Hepatocyte (in vitro differentiated cells): ENCODE measurements around the gene PGM2L1. TPM values are rescaled to one million over a fixed set of nuclear protein-coding genes. Genes with fewer than 3 reads are reported as not detected.
A peak's percentile ranks its signal among the peaks of the same experiment; 100 is the strongest.

Experiments
- DNase-seq: peaks from one replicate; pipeline ENCODE4 v3.0.0-alpha.2; 2016; ENCODE audit warnings: low spot score
- H2AFZ ChIP-seq: fragments of 200-600 bp; sonication (generic); 2 replicates; pipeline ENCODE4 v1.6.0; 2016; ENCODE audit warnings: antibody characterized with exemption, mild to moderate bottlenecking
- H3K27ac ChIP-seq: fragments of 200-600 bp; sonication (generic); 2 replicates; pipeline ENCODE4 v1.5.1; 2016; ENCODE audit warnings: mild to moderate bottlenecking
- H3K27me3 ChIP-seq: fragments of 200-600 bp; sonication (generic); 2 replicates; pipeline ENCODE4 v1.6.1; 2016
- H3K36me3 ChIP-seq: fragments of 200-600 bp; sonication (generic); replicated peaks from 2 replicates; pipeline ENCODE4 v1.5.1; 2016; ENCODE audit warnings: low read depth; ENCODE audit not compliant: insufficient read depth
- H3K4me1 ChIP-seq: fragments of 200-600 bp; sonication (generic); 2 replicates; pipeline ENCODE4 v1.5.1; 2016; ENCODE audit warnings: mild to moderate bottlenecking, moderate library complexity; ENCODE audit not compliant: insufficient read depth
- H3K4me2 ChIP-seq: fragments of 200-600 bp; sonication (generic); 2 replicates; pipeline ENCODE4 v1.6.0; 2016
- H3K4me3 ChIP-seq: fragments of 200-600 bp; sonication (generic); 2 replicates; pipeline ENCODE4 v1.5.1; 2016; ENCODE audit warnings: mild to moderate bottlenecking
- H3K79me2 ChIP-seq: fragments of 200-600 bp; sonication (generic); 2 replicates; pipeline ENCODE4 v1.6.0; 2017; ENCODE audit warnings: mild to moderate bottlenecking
- H3K9me2 ChIP-seq: fragments of 200-600 bp; sonication (generic); replicated peaks from 2 replicates; pipeline ENCODE4 v1.6.0; 2017; ENCODE audit warnings: mild to moderate bottlenecking; ENCODE audit not compliant: insufficient read depth
- H3K9me3 ChIP-seq: fragments of 200-600 bp; sonication (generic); 2 replicates; pipeline ENCODE4 v1.5.1; 2016; ENCODE audit warnings: low read depth, mild to moderate bottlenecking
- H4K20me1 ChIP-seq: fragments of 200-600 bp; sonication (generic); 2 replicates; pipeline ENCODE4 v1.6.0; 2016; ENCODE audit warnings: mild to moderate bottlenecking; ENCODE audit not compliant: insufficient read depth, poor library complexity, severe bottlenecking
- CTCF ChIP-seq: fragments of 200-600 bp; sonication (generic); IDR thresholded peaks from 2 replicates; pipeline ENCODE4 v1.5.1; 2016; ENCODE audit warnings: antibody characterized with exemption, mild to moderate bottlenecking; ENCODE audit not compliant: poor library complexity
- EZH2 ChIP-seq: fragments of 200-600 bp; sonication (generic); IDR thresholded peaks from 2 replicates; pipeline ENCODE4 v1.6.1; 2016; ENCODE audit warnings: antibody characterized with exemption, mild to moderate bottlenecking, borderline replicate concordance
- EZH2phosphoT487 ChIP-seq: fragments of 200-600 bp; sonication (generic); IDR thresholded peaks from one replicate; pipeline ENCODE4 v1.6.1; 2018; ENCODE audit warnings: antibody characterized with exemption, mild to moderate bottlenecking, low read depth, moderate library complexity; ENCODE audit not compliant: unreplicated experiment, severe bottlenecking
- WGBS: methylation state at CpG from one replicate; pipeline ENCODE4 v1.1.6; 2016; ENCODE audit warnings: low lambda C conversion rate; ENCODE audit errors: missing lambda C conversion rate; 5-methylcytosine and 5-hydroxymethylcytosine counted together
- polyA plus RNA-seq: library from polyadenylated mRNA; unstranded; fragments of >200 nt; fragmentation: Nextera tagmentation; extraction: Ambion mirVana; gene quantifications from 2 replicates; pipeline ENCODE4 v1.2.1, GENCODE V29; 2016
- total RNA-seq: library from RNA; depleted of rRNA; stranded (reverse); fragments of >200 nt; gene quantifications from 2 replicates; pipeline ENCODE4 v1.2.3, GENCODE V29; 2014

Gene PGM2L1
- total and polyA plus RNA-seq, 2 experiments from 2014 or later, result 6.7 to 10.0 TPM

DNA sequence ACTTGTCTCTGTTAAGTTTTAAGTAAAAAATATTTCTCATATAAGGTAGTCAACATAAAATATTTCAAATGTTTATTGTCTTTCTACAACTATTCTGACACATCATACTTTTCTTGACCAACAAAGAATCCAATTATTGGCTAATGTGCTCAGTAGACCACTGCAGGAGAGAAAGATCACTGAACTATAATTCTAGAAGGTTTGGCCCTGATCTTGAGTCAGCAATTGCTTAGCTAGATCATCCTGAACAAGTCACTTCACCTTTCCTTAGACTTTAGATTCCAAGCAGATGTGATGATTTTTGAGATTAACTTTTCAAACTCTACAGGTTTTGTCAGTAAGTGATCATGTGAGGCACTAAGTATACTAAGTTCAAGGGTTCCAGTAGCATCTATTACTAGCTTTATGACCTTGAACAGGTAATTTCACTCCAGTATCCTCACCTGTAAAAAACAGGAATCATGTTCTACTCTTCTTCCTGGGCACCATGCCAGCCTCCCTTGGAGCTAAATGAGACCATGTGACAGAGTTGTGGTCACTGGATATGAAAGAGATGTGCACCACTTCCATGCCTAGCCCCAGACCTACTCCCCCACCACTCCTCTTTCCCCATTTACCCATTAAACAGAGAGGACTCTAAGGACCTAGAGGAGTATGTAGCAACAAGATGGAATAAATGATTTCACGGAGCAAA is 17.3 kb downstream of the PGM2L1 start:
- Histone ChIP-seq H3K79me2 (no peaks in the 10 kb centered on the region), H2AFZ (no peak overlapping the region), H3K27ac (no peak overlapping the region), H3K4me2 (no peak overlapping the region), H3K4me3 (no peak overlapping the region), H3K36me3 (no peaks in the 10 kb centered on the region), H3K9me2 (no peaks in the 10 kb centered on the region), H3K4me1 (no peaks in the 10 kb centered on the region), H3K27me3 (no peaks in the 10 kb centered on the region), H3K9me3 (no peaks in the 10 kb centered on the region), H4K20me1 (no peaks in the 10 kb centered on the region)
- DNase-seq, result peak; percentile 6
- WGBS, result 93% methylated on average over 1 of the region's 1 CpG
- TF ChIP-seq EZH2 (no peak), EZH2phosphoT487 (no peak), CTCF (no peak)

- Histone ChIP-seq H2AFZ (no peak overlapping the region), H3K4me2 (no peak overlapping the region), H3K4me1 (no peaks in the 10 kb centered on the region), H3K4me3 (no peak overlapping the region), H3K79me2 (no peaks in the 10 kb centered on the region), H3K9me2 (no peaks in the 10 kb centered on the region), H3K27me3 (no peaks in the 10 kb centered on the region), H3K36me3 (no peaks in the 10 kb centered on the region), H3K9me3 (no peaks in the 10 kb centered on the region), H4K20me1 (no peaks in the 10 kb centered on the region), H3K27ac (no peak overlapping the region)
- WGBS, result 91% methylated on average over 3 of the region's 3 CpGs
- TF ChIP-seq CTCF, result no peak
- no peak for TF ChIP-seq EZH2phosphoT487
- TF ChIP-seq EZH2, result no peak
- no peak for DNase-seq
These were observed 20.5 kb downstream of the PGM2L1 start for GRCh38 chr11:74377689-74378088.

DNA sequence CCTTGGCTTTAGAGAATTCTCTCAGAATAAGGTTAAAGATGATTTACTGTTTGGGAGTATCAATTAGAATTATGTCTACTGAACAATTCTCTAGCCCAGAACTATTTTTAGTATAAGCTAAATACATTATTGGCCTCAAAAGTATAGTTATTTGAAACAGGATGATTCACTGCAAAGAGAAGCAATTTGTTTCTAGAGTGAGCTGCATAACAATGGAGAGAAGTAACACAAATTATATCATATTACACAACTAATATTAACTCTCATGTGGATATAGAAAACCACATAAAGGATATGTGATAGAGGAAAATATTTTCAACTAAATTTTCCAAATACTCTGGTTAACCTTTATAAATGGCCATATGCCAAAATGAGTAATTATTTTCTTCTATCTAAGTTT is 24.9 kb downstream of the PGM2L1 start:
- Histone ChIP-seq H4K20me1 (no peaks in the 10 kb centered on the region), H3K4me3 (no peak overlapping the region), H3K79me2 (no peaks in the 10 kb centered on the region), H3K27ac (no peak overlapping the region), H3K4me1 (no peaks in the 10 kb centered on the region), H3K4me2 (no peak overlapping the region), H3K9me3 (no peaks in the 10 kb centered on the region), H3K36me3 (no peaks in the 10 kb centered on the region), H2AFZ (no peak overlapping the region), H3K9me2 (no peaks in the 10 kb centered on the region), H3K27me3 (no peaks in the 10 kb centered on the region)
- no peak for TF ChIP-seq CTCF
- TF ChIP-seq EZH2phosphoT487, result no peak
- TF ChIP-seq EZH2, result no peak
- DNase-seq, result no peak
